ENCODE results near the gene CCL19.

Gene CCL19

GRCh38 chr9:34653151-34654072 lies 37.7 kb downstream of the CCL19 start:
- TF ChIP-seq CTCF (IDR thresholded peaks at IDR 0.05; ENCODE audit: poor library complexity, severe bottlenecking) = no peak
- Histone ChIP-seq H3K27ac (ENCODE audit: poor library complexity, severe bottlenecking) (no peak overlapping the region), H3K36me3 (ENCODE audit: low read depth) (peaks cover 15% of the 10 kb centered on the region; the same call in 1 of the 2 replicates), H3K4me3 (ENCODE audit: severe bottlenecking) (no peak overlapping the region), H3K27me3 (ENCODE audit: insufficient read depth, poor library complexity, severe bottlenecking) (no peaks in the 10 kb centered on the region), H3K4me1 (ENCODE audit: insufficient read depth, poor library complexity, severe bottlenecking) (peaks cover 2% of the 10 kb centered on the region), H3K9me3 (ENCODE audit: severe bottlenecking) (no peaks in the 10 kb centered on the region)
- DNase-seq (ENCODE audit: low spot score) = no peak
- ATAC-seq (ENCODE audit: low read depth) = no peak

GRCh38 chr9:34652602-34653000 lies 38.5 kb downstream of the CCL19 start:
- no peak for TF ChIP-seq CTCF (IDR thresholded peaks at IDR 0.05; ENCODE audit: poor library complexity, severe bottlenecking)
- no peak for DNase-seq (ENCODE audit: low spot score)
- no peaks in the 10 kb centered on the region for H3K9me3 ChIP-seq (ENCODE audit: severe bottlenecking)
- peaks cover 22% of the 10 kb centered on the region; the same call in 1 of the 2 replicates for H3K36me3 ChIP-seq (ENCODE audit: low read depth)
- ATAC-seq (ENCODE audit: low read depth) = no peak
- no peaks in the 10 kb centered on the region for H3K27me3 ChIP-seq (ENCODE audit: insufficient read depth, poor library complexity, severe bottlenecking)
- peaks cover 4% of the 10 kb centered on the region for H3K4me1 ChIP-seq (ENCODE audit: insufficient read depth, poor library complexity, severe bottlenecking)
- H3K27ac ChIP-seq (ENCODE audit: poor library complexity, severe bottlenecking) = peak overlapping the region; percentile 70
- peak overlapping the region; percentile 32 for H3K4me3 ChIP-seq (ENCODE audit: severe bottlenecking)

GRCh38 chr9:34651876-34652601 lies 39.0 kb downstream of the CCL19 start, which contains the start of gene IL11RA:
TSS of gene IL11RA (plus strand) at chr9:34652185. CDS start at chr9:34655218, 3,033 bp downstream.
- Histone ChIP-seq H3K36me3 (ENCODE audit: low read depth) (peaks cover 22% of the 10 kb centered on the region; the same call in 1 of the 2 replicates), H3K4me3 (ENCODE audit: severe bottlenecking) (peak within 1 kb of the TSS; percentile 32), H3K4me1 (ENCODE audit: insufficient read depth, poor library complexity, severe bottlenecking) (peaks cover 6% of the 10 kb centered on the region), H3K27ac (ENCODE audit: poor library complexity, severe bottlenecking) (peak within 1 kb of the TSS; percentile 70), H3K9me3 (ENCODE audit: severe bottlenecking) (no peaks in the 10 kb centered on the region), H3K27me3 (ENCODE audit: insufficient read depth, poor library complexity, severe bottlenecking) (no peaks in the 10 kb centered on the region)
- peak; percentile 87 for ATAC-seq (ENCODE audit: low read depth)
- TF ChIP-seq CTCF (IDR thresholded peaks at IDR 0.05; ENCODE audit: poor library complexity, severe bottlenecking) = peak; percentile 11
- DNase-seq (ENCODE audit: low spot score) = peak; percentile 82

GRCh38 chr9:34651321-34651720 lies 39.8 kb downstream of the CCL19 start:
- no peaks in the 10 kb centered on the region for H3K27me3 ChIP-seq (ENCODE audit: insufficient read depth, poor library complexity, severe bottlenecking)
- no peak for TF ChIP-seq CTCF (IDR thresholded peaks at IDR 0.05; ENCODE audit: poor library complexity, severe bottlenecking)
- H3K9me3 ChIP-seq (ENCODE audit: severe bottlenecking) = no peaks in the 10 kb centered on the region
- peaks cover 6% of the 10 kb centered on the region for H3K4me1 ChIP-seq (ENCODE audit: insufficient read depth, poor library complexity, severe bottlenecking)
- H3K36me3 ChIP-seq (ENCODE audit: low read depth) = peaks cover 22% of the 10 kb centered on the region; the same call in 1 of the 2 replicates
- H3K4me3 ChIP-seq (ENCODE audit: severe bottlenecking) = peak overlapping the region; percentile 32
- peak overlapping the region; percentile 70 for H3K27ac ChIP-seq (ENCODE audit: poor library complexity, severe bottlenecking)
- no peak for DNase-seq (ENCODE audit: low spot score)
- 0 out of 3 replicates have a peak, but pooled peaks have one; percentile 1 for ATAC-seq (ENCODE audit: low read depth)

Data from RWPE2 (cell line).